Upper lobe of left lung (tissue), 6 donors: ENCODE measurements around the gene SGCD. TPM values are rescaled to one million over a fixed set of nuclear protein-coding genes. Genes with fewer than 3 reads are reported as not detected.

Experiments used
- ATAC-seq, 2 donors: fragments of 200-7000 bp; cut with Tn5 transposase; one replicate each; pipeline ENCODE4 v1.9.1; 2022; ENCODE audit warnings: mild to moderate bottlenecking in 2 of 2, moderate library complexity in 2 of 2; ENCODE audit not compliant: low FRiP score in 2 of 2
- DNase-seq, 2 donors: peaks; one replicate each; pipeline ENCODE4 v3.0.0-alpha.2; 2019 to 2020
- H3K27ac ChIP-seq, 4 donors: fragments of 200-600 bp; sonication (generic); one replicate each; pipeline ENCODE4 v1.5.1; 2016 to 2019
- H3K27me3 ChIP-seq, 4 donors: fragments of 200-600 bp; sonication (generic); one replicate each; pipeline ENCODE4 v1.5.1; 2017 to 2019
- H3K36me3 ChIP-seq, 4 donors: fragments of 200-600 bp; sonication (generic); one replicate each; pipeline ENCODE4 v1.5.1; 2016 to 2019
- H3K4me1 ChIP-seq, 4 donors: fragments of 200-600 bp; sonication (generic); one replicate each; pipeline ENCODE4 v1.5.1; 2018 to 2019
- H3K4me3 ChIP-seq, 4 donors: fragments of 200-600 bp; sonication (generic); one replicate each; pipeline ENCODE4 v1.5.1; 2017 to 2019; ENCODE audit warnings: mild to moderate bottlenecking in 2 of 4, moderate library complexity in 1 of 4
- H3K9me3 ChIP-seq, 4 donors: fragments of 200-600 bp; sonication (generic); one replicate each; pipeline ENCODE4 v1.5.1; 2018 to 2019
- EP300 ChIP-seq, 4 donors: sonication (generic); formaldehyde crosslinking; IDR thresholded peaks; one replicate each; pipeline ENCODE4 v1.5.1; 2017; ENCODE audit warnings: antibody characterized with exemption in 4 of 4, control low read depth in 2 of 4
- POLR2A ChIP-seq, 4 donors: fragments of 450-650 bp; IDR thresholded peaks; one replicate each; pipeline ENCODE4 v1.5.1; 2016 to 2017; ENCODE audit warnings: antibody characterized with exemption in 4 of 4, mild to moderate bottlenecking in 2 of 4
- POLR2AphosphoS5 ChIP-seq, 2 donors: sonication (generic); formaldehyde crosslinking; IDR thresholded peaks; one replicate each; pipeline ENCODE4 v1.5.1; 2017; ENCODE audit warnings: antibody characterized with exemption in 2 of 2
- WGBS, 2 donors: methylation state at CpG; one replicate each; pipeline ENCODE4 v1.1.5; 2017 to 2018; 5-methylcytosine and 5-hydroxymethylcytosine counted together
- total RNA-seq, 6 donors: library from RNA; depleted of rRNA in 4 of 6; stranded (reverse); fragments of >200 nt in 4 of 6; gene quantifications; one replicate each; pipeline versions ENCODE4 v1.1.0 to v1.2.1, GENCODE V29; 2016 to 2021
- TF ChIP-seq, protein P1 (sequence below), 6 experiments: fragments of 450-650 bp in 4 of 6; fragments of 200-600 bp in 2 of 6; sonication (generic) in 2 of 6; IDR thresholded peaks; one replicate each; pipeline ENCODE4 v1.5.1; 2016 to 2019; ENCODE audit warnings: antibody characterized with exemption in 6 of 6
- donor health status: DM: no; HTN: no; CAD: no; lungs with moderate emphysema.
- donor health status: DM: no; HTN: yes; CAD: no; lungs with severe emphysema.

The SGCD gene
- total RNA-seq, 6 donors from 2014 or later = 1.0 to 7.8 (median 1.8) TPM

DNA sequence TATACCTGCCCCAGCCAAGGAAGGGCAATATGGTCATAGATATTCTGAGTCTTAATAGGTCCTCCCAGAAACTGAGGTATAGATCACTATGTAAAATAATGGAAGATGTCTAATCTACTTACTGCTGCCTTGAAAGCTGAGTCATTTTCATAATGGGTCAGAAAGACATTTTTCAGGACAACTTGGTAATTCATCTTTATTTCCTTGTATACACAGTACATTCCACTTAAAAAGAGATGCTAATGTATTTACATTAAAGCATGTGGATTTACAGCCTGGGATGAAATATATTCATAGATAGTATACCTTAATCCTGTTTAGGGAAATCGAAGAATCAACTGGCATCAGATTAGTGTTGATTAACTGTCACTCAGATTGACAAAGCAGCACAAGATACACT, 304.0 kb downstream of the SGCD start:
- Histone ChIP-seq H3K36me3 (no peaks in the 10 kb centered on the region), H3K4me1 (no peaks in the 10 kb centered on the region), H3K27me3 (no peaks in the 10 kb centered on the region), H3K9me3 (no peaks in the 10 kb centered on the region), H3K27ac (no peak overlapping the region), H3K4me3 (no peak overlapping the region)
- no peak for ATAC-seq
- TF ChIP-seq EP300 (IDR thresholded peaks at IDR 0.05) (no peak), POLR2AphosphoS5 (IDR thresholded peaks at IDR 0.05) (no peak), POLR2A (IDR thresholded peaks at IDR 0.05) (no peak)
- TF ChIP-seq, protein P1, sequence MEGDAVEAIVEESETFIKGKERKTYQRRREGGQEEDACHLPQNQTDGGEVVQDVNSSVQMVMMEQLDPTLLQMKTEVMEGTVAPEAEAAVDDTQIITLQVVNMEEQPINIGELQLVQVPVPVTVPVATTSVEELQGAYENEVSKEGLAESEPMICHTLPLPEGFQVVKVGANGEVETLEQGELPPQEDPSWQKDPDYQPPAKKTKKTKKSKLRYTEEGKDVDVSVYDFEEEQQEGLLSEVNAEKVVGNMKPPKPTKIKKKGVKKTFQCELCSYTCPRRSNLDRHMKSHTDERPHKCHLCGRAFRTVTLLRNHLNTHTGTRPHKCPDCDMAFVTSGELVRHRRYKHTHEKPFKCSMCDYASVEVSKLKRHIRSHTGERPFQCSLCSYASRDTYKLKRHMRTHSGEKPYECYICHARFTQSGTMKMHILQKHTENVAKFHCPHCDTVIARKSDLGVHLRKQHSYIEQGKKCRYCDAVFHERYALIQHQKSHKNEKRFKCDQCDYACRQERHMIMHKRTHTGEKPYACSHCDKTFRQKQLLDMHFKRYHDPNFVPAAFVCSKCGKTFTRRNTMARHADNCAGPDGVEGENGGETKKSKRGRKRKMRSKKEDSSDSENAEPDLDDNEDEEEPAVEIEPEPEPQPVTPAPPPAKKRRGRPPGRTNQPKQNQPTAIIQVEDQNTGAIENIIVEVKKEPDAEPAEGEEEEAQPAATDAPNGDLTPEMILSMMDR (IDR thresholded peaks at IDR 0.05) = no peak
- WGBS, 2 donors = 74 to 89% methylated on average over 1 of the region's 1 CpG
- DNase-seq = no peak

GRCh38 chr5:156634301-156634700, 307.3 kb downstream of the SGCD start:
- no peak for DNase-seq
- TF ChIP-seq EP300 (IDR thresholded peaks at IDR 0.05) = no peak
- TF ChIP-seq POLR2A (IDR thresholded peaks at IDR 0.05) = no peak
- no peak for TF ChIP-seq POLR2AphosphoS5 (IDR thresholded peaks at IDR 0.05)
- TF ChIP-seq, protein P1 (IDR thresholded peaks at IDR 0.05) = no peak
- Histone ChIP-seq H3K4me3 (no peak overlapping the region), H3K9me3 (no peaks in the 10 kb centered on the region), H3K4me1 (no peaks in the 10 kb centered on the region), H3K27ac (no peak overlapping the region), H3K27me3 (no peaks in the 10 kb centered on the region), H3K36me3 (no peaks in the 10 kb centered on the region)
- WGBS, 2 donors = 87 to 90% methylated on average over 2 of the region's 2 CpGs
- no peak for ATAC-seq

GRCh38 chr5:156640691-156641241, 313.8 kb downstream of the SGCD start:
- ATAC-seq (peak in 1 of 2 donors; percentile 78), DNase-seq (no peak)
- Histone ChIP-seq H3K4me1 (no peaks in the 10 kb centered on the region), H3K27ac (no peak overlapping the region), H3K4me3 (no peak overlapping the region), H3K27me3 (no peaks in the 10 kb centered on the region), H3K36me3 (no peaks in the 10 kb centered on the region), H3K9me3 (no peaks in the 10 kb centered on the region)
- no peak for TF ChIP-seq POLR2AphosphoS5 (IDR thresholded peaks at IDR 0.05)
- 44 to 57% methylated on average over 3 of the region's 3 CpGs for WGBS, 2 donors

DNA sequence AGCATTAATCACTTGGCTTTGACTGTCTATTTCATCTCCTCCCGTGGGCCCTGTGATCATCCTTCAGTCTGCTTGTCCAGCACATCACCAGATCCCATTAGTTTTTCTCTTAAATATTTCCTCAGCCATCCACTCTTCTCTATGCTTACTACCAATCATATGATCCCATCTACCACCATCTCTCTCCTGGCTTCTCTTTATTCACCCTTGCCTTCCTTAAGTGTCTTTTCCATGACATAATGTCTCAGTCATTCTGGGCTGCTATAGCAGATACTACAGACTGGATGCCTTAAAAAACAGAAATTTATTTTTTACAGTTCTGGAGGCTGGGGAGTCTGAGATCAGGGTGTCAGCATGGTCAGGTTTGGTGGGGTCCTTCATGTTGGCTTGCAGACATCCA, 314.7 kb downstream of the SGCD start:
- DNase-seq = no peak

GRCh38 chr5:156647034-156647451, 320.1 kb downstream of the SGCD start:
- WGBS, 2 donors = 47 to 58% methylated on average over 4 of the region's 4 CpGs
- Histone ChIP-seq H3K27me3 (no peaks in the 10 kb centered on the region), H3K4me3 (no peak overlapping the region), H3K4me1 (no peaks in the 10 kb centered on the region), H3K27ac (peak overlapping the region in 1 of 4 donors; percentile 42), H3K9me3 (no peaks in the 10 kb centered on the region), H3K36me3 (no peaks in the 10 kb centered on the region)
- no peak for DNase-seq
- no peak for ATAC-seq
- TF ChIP-seq POLR2A (IDR thresholded peaks at IDR 0.05) (no peak), POLR2AphosphoS5 (IDR thresholded peaks at IDR 0.05) (no peak), EP300 (IDR thresholded peaks at IDR 0.05) (no peak)
- TF ChIP-seq, protein P1 (IDR thresholded peaks at IDR 0.05) = no peak

More for the DNA sequence above, 314.7 kb downstream of the SGCD start:
- ATAC-seq = peak in 1 of 2 donors; percentile 73
- Histone ChIP-seq H3K9me3 (no peaks in the 10 kb centered on the region), H3K36me3 (no peaks in the 10 kb centered on the region), H3K27me3 (no peaks in the 10 kb centered on the region), H3K4me3 (no peak overlapping the region), H3K4me1 (no peaks in the 10 kb centered on the region), H3K27ac (no peak overlapping the region)
- TF ChIP-seq POLR2AphosphoS5 (IDR thresholded peaks at IDR 0.05) (no peak), EP300 (IDR thresholded peaks at IDR 0.05) (no peak), POLR2A (IDR thresholded peaks at IDR 0.05) (no peak)
- TF ChIP-seq, protein P1 (IDR thresholded peaks at IDR 0.05) = no peak
- 55 to 84% methylated on average over 1 of the region's 1 CpG for WGBS, 2 donors
